ENCODE measurements around the gene RPS6KB2. TPM values are rescaled to one million over a fixed set of nuclear protein-coding genes. Genes with fewer than 3 reads are reported as not detected.

Gene RPS6KB2
- total RNA-seq, 2 donors from 2014 or later = 55.0 to 56.1 TPM

DNA sequence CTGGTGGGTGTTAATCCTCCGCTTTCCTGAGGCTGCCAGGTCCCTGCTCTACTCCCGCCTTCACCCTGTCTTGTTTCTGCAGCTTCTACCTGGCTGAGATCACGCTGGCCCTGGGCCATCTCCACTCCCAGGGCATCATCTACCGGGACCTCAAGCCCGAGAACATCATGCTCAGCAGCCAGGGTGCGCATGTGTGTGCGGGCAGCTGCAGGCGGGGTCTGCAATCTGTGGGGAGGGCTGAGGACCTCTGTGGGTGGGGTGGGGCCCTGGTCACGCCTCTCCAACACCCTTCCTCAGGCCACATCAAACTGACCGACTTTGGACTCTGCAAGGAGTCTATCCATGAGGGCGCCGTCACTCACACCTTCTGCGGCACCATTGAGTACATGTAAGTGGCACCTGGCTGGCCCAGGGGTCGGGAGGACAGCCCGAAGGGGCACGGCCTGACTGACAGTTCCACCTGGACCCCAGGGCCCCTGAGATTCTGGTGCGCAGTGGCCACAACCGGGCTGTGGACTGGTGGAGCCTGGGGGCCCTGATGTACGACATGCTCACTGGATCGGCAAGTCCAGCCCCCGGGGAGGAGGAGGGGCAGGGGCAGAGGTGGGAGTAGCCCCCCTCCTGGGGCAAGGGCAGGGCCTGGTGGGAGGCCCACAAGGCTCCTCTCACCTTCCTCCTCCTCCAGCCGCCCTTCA is 4.5 kb downstream of the RPS6KB2 start:
- peak overlapping the region; percentile 82 for H3K27ac Mint-ChIP-seq
- H3K4me3 Mint-ChIP-seq = no peak overlapping the region
- no peaks in the 10 kb centered on the region for H3K9me3 Mint-ChIP-seq
- ATAC-seq (replicated peaks in 1 of 2) (no peak), DNase-seq (no peak)
- H3K36me3 Mint-ChIP-seq (ENCODE audit: insufficient read depth in 2 of 2) = peaks cover 8 to 19% of the 10 kb centered on the region in 2 donors
- peaks cover 62% of the 10 kb centered on the region for H3K4me1 Mint-ChIP-seq (ENCODE audit: low read depth)
- no peaks in the 10 kb centered on the region for H3K27me3 Mint-ChIP-seq (ENCODE audit: low read depth)

DNA sequence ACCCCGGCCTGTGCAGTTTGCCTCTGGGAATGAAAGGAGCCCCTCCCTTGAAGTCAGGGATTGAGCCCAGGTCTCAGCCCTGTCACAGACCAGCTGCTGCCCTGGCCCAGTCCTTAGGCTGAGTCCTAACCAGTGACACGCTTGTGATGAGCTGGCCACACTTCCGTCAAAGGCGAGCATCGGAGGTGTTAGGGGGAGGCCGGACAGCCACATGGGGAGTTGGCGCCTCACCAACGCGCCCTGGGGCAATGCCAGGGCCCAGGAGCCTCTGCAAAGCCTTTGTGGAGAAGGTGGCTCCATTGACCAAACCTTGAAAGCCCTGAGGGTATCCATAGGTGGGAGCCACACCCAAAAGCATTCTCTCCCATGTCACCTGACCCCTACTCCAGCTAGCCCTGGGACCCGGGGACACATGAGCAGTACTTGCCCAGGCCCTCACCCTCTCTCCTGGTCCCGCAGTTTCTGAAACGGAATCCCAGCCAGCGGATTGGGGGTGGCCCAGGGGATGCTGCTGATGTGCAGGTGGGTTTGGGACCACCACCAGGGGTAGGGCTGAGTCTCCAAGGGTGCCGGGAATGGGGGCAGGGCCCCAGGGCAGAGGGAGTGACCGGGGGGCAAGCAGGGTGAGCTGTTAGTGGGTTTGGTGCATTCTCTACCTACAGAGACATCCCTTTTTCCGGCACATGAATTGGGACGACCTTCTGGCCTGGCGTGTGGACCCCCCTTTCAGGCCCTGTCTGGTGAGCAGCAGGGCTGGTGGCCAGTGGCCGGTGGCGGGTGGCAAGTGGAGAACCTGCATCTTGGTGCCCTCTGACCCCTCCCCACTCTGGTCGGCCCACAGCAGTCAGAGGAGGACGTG is 5.5 kb downstream of the RPS6KB2 start:
- Mint-ChIP-seq H3K4me3 (peak overlapping the region; percentile 62 to 97), H3K27ac (peak overlapping the region; percentile 82), H3K27me3 (ENCODE audit: low read depth) (no peaks in the 10 kb centered on the region), H3K4me1 (ENCODE audit: low read depth) (peaks cover 64% of the 10 kb centered on the region), H3K9me3 (no peaks in the 10 kb centered on the region), H3K36me3 (ENCODE audit: insufficient read depth in 2 of 2) (peaks cover 8 to 21% of the 10 kb centered on the region in 2 donors)
- no peak for ATAC-seq (replicated peaks in 1 of 2)
- no peak for DNase-seq

DNA sequence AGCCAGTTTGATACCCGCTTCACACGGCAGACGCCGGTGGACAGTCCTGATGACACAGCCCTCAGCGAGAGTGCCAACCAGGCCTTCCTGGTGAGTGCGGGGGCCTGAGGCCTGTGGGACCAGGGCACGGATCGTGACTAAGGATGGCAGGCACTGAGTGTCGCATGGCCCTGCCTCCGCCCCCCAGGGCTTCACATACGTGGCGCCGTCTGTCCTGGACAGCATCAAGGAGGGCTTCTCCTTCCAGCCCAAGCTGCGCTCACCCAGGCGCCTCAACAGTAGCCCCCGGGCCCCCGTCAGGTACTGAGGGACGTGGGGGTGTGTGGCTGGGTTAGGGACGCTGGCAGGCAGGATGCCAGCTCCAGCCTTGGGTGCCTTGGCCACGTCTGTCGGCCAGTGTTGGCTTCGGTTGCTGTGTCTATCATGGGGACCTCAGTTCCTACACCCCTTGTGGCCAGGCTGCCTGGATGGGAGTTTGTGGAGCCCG is 6.1 kb downstream of the RPS6KB2 start:
- DNase-seq = no peak
- Mint-ChIP-seq H3K4me3 (peak overlapping the region; percentile 62 to 97), H3K27me3 (ENCODE audit: low read depth) (no peaks in the 10 kb centered on the region), H3K36me3 (ENCODE audit: insufficient read depth in 2 of 2) (peaks cover 8 to 23% of the 10 kb centered on the region in 2 donors), H3K27ac (peak overlapping the region; percentile 61), H3K4me1 (ENCODE audit: low read depth) (peaks cover 68% of the 10 kb centered on the region), H3K9me3 (no peaks in the 10 kb centered on the region)
- ATAC-seq (replicated peaks in 1 of 2) = no peak

DNA sequence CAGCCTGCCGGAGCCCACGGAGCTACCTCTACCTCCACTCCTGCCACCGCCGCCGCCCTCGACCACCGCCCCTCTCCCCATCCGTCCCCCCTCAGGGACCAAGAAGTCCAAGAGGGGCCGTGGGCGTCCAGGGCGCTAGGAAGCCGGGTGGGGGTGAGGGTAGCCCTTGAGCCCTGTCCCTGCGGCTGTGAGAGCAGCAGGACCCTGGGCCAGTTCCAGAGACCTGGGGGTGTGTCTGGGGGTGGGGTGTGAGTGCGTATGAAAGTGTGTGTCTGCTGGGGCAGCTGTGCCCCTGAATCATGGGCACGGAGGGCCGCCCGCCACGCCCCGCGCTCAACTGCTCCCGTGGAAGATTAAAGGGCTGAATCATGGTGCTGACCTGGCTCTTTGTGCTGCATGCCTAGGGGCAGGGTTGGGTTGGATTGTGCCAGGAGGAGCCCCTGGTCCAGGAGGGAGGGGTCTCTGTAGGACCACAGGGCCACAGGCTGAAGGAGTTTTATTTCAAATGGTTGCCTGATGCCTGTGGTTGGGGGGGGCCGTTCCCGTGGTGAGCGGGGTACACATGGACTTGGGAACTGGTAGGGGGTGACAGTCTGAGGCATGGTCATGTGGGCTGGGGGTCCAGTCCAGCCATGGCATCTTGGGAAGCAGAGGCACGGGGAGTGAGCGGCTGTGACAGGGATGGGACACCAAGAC is 6.9 kb downstream of the RPS6KB2 start:
- Mint-ChIP-seq H3K27ac (peak overlapping the region; percentile 91), H3K9me3 (no peaks in the 10 kb centered on the region), H3K36me3 (ENCODE audit: insufficient read depth in 2 of 2) (peaks cover 10 to 24% of the 10 kb centered on the region in 2 donors), H3K4me1 (ENCODE audit: low read depth) (peaks cover 71% of the 10 kb centered on the region), H3K27me3 (ENCODE audit: low read depth) (no peaks in the 10 kb centered on the region), H3K4me3 (peak overlapping the region; percentile 91 to 97)
- DNase-seq (no peak), ATAC-seq (replicated peaks in 1 of 2) (no peak)

DNA sequence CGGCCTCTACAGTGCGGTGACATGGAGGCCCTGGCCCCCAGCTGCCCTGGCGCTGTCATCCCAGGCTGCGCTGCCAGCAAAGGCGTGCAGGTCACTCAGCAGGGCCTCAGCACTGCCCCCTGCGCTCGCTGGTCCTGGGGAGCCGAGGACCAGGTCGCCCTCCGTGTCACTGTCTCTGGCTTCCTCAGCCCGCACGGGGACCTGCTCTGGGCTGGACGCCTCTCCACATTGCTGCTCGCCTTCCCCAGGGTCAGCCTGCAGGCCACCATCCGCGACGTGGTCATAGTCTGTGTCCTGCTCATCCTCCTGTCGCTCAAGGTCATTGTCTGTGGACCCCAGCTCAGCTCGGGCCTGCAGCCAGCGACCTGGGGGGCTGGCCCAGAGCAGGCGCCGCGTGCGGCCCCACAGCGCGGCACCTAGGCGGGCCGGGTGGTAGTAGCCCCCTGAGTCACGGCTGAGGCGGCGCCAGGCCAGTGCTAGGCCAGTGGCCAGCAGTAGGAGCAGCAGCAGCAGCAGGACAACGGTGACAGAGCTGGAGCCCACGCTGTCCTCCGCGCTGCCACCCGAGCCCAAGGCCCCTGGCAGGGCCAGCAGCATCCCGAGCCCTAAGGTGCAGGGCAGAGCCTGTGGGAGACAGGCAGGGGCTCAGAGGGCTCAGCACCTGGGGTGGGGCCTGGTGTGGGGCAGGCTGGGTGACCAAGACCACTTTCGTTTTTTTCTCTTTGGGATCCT is 7.6 kb downstream of the RPS6KB2 start:
- ATAC-seq (replicated peaks in 1 of 2) (peak in 1 of 2 donors; percentile 0), DNase-seq (no peak)
- Mint-ChIP-seq H3K36me3 (ENCODE audit: insufficient read depth in 2 of 2) (peaks cover 10 to 24% of the 10 kb centered on the region in 2 donors), H3K27me3 (ENCODE audit: low read depth) (no peaks in the 10 kb centered on the region), H3K4me3 (peak overlapping the region; percentile 91 to 97), H3K9me3 (no peaks in the 10 kb centered on the region), H3K27ac (peak overlapping the region; percentile 81), H3K4me1 (ENCODE audit: low read depth) (peaks cover 71% of the 10 kb centered on the region)

DNA sequence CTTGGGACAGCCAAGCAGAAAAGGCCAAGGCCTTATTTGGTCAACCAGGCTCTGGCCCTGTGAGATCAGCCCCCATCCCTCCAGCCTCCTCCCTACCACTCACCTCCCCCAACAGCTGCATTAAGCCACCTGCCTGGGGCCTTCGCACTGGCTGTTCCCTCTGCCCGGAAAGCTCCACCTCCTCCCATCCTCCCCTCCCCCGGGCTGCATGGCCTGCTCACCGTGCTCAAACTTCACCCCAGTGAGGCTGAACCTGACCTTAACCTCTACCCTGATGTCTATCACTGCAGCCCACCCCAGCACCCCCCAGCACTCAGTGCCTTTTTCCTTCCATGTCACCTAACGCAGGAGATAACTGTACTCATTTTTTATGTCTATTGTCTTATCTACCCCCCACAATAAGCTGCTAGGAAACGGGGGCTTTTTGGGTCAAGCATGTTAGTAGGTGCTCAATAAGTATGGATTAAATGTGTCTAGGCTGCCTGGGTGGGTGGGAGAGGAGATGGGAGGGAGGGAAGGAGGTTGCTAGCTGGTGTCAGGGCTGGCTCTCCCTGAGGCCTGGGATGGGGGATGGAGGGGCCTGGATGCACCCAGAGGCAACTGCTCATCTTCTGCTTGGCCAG is 8.3 kb downstream of the RPS6KB2 start:
- H3K4me1 Mint-ChIP-seq (ENCODE audit: low read depth) = peaks cover 66% of the 10 kb centered on the region

DNA sequence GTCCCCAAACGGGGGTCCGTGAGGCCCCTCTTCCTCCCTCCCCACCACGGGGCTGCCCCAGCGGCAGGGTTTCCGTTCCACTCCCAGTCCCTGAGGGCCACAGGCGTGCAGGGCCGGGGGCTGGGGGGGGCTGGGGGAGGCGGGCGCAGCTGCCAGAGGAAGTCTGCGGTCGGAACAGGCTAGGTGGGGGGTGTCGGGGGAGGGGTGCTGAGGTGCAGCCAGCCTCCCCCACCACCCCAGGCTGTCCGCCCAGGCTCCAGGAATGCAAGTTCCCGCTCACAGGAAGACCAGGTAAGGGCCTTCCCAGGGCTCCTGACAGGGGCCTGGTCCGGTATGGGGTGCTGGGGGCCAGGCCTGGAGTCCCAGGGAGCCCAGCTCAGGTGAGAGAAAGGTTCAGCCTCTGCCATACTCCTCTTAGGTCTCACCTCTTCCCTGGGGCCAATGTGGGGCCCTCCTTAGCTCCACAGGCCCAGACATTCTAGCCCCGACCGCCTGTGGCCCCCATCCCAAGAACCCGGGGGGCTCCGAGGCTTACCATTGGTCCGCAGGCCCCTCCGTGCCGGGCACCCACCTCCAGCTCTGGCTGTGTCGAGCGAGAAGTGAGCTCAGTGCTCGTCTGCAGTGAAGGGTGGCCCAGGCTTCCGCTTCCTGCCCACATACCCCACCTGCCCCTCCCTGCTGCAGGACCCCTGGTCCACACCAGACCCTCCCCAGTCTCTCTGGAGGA is 9.0 kb downstream of the RPS6KB2 start, which contains the start of gene PTPRCAP:
Gene PTPRCAP (minus strand): TSS at position 601 of the 727 bp plus-strand sequence. CDS start 63 bp downstream, at position 538.
- Mint-ChIP-seq H3K36me3 (ENCODE audit: insufficient read depth in 2 of 2) (peaks cover 10 to 18% of the 10 kb centered on the region in 2 donors), H3K27me3 (ENCODE audit: low read depth) (no peaks in the 10 kb centered on the region), H3K9me3 (no peaks in the 10 kb centered on the region), H3K4me1 (ENCODE audit: low read depth) (peaks cover 65% of the 10 kb centered on the region), H3K27ac (peak within 1 kb of the TSS; percentile 89), H3K4me3 (peak within 1 kb of the TSS; percentile 91 to 97)
- DNase-seq (peak; percentile 64 to 70), ATAC-seq (replicated peaks in 1 of 2) (peak; percentile 29 to 41)

More for the DNA sequence above, 8.3 kb downstream of the RPS6KB2 start:
- H3K36me3 Mint-ChIP-seq (ENCODE audit: insufficient read depth in 2 of 2) = peaks cover 10 to 24% of the 10 kb centered on the region in 2 donors
- peak; percentile 76 to 80 for DNase-seq
- no peaks in the 10 kb centered on the region for H3K9me3 Mint-ChIP-seq
- H3K27me3 Mint-ChIP-seq (ENCODE audit: low read depth) = no peaks in the 10 kb centered on the region
- peak; percentile 31 to 38 for ATAC-seq (replicated peaks in 1 of 2)
- peak overlapping the region; percentile 91 to 97 for H3K4me3 Mint-ChIP-seq
- H3K27ac Mint-ChIP-seq = peak overlapping the region; percentile 20

DNA sequence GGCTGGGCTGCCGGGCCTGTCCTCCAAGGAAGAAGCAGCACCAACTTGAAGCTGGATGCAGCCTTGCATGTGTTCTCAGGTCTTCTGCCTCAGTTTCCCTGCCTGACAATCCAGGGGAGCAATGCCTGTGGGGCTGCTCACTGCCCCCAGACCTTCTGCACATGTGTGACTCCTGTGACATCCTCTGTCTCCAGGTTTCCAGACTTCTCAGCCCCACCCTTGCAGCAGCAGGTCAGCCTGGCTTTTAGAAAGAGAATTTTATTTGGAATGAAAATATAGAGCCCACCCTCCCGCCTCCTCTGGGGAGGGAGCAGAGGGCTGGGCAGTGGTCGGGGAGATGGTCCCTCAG is 9.5 kb downstream of the RPS6KB2 start:
- H3K9me3 Mint-ChIP-seq = no peaks in the 10 kb centered on the region
- H3K4me1 Mint-ChIP-seq (ENCODE audit: low read depth) = peaks cover 63% of the 10 kb centered on the region

DNA sequence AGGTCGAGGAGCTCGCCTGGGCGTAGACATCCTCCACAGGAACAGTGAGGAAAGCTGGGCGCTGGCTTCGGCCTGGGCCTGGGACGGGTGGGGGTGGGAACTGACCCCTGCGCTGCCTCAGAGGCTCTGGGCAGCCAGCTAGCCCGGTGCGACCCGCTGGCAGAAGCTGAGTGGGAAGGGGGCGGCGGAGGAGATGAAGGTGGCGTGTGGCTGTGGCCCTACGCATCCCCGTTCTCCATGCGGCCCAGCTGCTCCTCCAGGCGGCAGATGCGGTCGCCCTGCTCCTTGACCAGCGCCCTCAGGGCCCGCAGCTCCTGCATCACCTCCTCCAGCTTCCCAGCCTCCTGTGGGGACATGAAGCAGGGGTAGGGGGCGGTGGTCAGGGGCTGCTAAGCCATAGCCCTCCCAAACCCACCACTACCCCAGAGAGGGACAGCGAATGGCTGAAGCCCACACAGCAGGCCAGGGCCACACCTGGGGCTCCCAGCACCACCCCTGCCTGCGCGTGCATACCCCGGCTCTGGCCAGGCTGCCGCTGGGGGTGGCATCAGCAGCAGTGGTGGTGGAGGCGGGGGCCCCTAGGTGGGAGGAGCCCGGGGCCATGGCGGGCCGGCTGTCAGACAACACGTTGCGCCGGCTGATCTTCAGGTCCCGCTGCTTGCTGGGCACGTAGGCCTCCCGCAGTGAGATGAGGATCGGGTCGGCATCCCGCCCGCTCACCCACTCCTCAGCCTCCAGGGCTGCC is 10.0 kb downstream of the RPS6KB2 start:
- Mint-ChIP-seq H3K36me3 (ENCODE audit: insufficient read depth in 2 of 2) (peaks cover 10 to 18% of the 10 kb centered on the region in 2 donors), H3K4me3 (peak overlapping the region; percentile 91 to 97), H3K4me1 (ENCODE audit: low read depth) (peaks cover 60% of the 10 kb centered on the region), H3K27me3 (ENCODE audit: low read depth) (no peaks in the 10 kb centered on the region), H3K27ac (peak overlapping the region; percentile 89), H3K9me3 (no peaks in the 10 kb centered on the region)
- peak; percentile 70 to 78 for ATAC-seq (replicated peaks in 1 of 2)
- DNase-seq = peak; percentile 89 to 92

More for the DNA sequence above, 9.5 kb downstream of the RPS6KB2 start:
- Mint-ChIP-seq H3K36me3 (ENCODE audit: insufficient read depth in 2 of 2) (peaks cover 10 to 18% of the 10 kb centered on the region in 2 donors), H3K27me3 (ENCODE audit: low read depth) (no peaks in the 10 kb centered on the region), H3K4me3 (peak overlapping the region; percentile 91 to 97), H3K27ac (peak overlapping the region; percentile 89)
- ATAC-seq (replicated peaks in 1 of 2) (no peak), DNase-seq (no peak)

DNA sequence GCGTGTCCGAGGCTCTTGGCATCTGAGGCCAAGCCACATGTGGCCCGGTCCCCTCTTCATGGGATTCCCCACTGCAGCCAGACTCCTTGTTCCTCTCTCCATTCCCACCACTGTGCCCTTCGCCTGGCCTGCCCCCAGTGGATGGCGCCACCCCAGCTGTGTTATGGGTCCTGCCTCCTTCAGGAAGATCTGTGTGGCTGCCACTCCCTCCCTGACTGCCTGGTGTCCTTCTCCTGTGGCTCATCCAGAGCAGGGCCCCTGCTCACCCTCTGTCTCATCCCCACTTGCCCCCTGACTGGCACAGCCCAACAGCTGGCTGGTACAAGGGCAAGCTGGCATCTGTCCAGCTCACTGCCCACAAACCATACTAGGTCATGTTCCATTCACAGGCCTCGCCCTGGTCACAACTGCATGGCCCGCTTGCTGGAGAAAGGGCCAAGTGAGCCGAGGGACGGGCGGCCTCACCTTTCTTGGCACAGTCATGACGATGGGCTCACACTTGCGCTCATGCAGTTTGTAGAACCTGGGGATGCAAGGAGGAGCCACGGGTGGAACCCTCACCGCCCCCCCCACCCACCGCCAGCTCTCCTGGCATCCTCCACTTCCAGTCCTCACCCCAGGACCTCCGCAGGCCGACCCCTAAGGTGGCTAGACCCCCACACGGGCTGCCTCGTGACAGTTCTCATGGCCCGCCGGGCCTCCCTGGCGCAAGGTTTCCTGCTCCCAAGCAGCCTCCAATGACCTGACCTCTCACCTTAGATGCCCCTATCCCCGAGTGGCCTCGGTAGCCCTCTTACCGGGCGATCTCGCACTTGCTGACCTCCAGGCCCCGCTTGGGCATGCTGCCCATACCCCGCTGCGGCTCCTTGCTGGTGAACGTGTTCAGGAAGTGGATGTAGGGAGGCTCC is 11.3 kb downstream of the RPS6KB2 start:
- Mint-ChIP-seq H3K4me3 (peak overlapping the region; percentile 91 to 97), H3K9me3 (no peaks in the 10 kb centered on the region), H3K4me1 (ENCODE audit: low read depth) (peaks cover 59% of the 10 kb centered on the region), H3K27me3 (ENCODE audit: low read depth) (no peaks in the 10 kb centered on the region), H3K36me3 (ENCODE audit: insufficient read depth in 2 of 2) (peaks cover 10 to 16% of the 10 kb centered on the region in 2 donors), H3K27ac (peak overlapping the region; percentile 92)
- DNase-seq = no peak
- peak; percentile 3 to 4 for ATAC-seq (replicated peaks in 1 of 2)
